ENCODE results near the gene DNAH3.
"Not testable (repeated sequence)": the region's sequence is repeated elsewhere in the genome, so short reads cannot be mapped to it uniquely, and the experiment has no call there.

The DNAH3 gene

DNA sequence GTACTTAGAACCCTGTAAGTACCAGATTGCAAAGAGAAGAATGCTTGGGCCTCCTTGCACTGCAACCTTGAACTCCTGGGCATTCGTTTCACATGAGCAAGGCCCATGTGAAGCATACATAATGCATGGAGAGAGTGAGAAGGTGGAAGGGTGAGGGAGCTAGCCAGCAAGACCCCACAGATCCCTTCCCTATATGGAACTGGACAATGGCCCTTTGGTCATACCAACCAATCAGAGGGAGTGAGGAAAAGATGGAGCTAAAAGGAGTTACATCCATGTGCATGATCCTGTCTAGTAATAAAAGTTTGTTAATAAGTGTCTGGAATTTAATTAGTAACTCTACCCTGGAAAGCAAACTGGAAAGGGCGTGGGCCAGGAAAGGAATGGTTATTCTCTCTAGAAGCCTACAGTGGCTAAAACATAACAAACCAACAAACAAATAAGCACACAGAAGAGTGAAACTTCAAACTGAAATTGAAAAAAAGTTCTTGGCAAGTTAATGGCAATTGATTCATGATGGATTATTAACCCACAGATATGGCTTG, 29.6 kb downstream of the DNAH3 start:
- no peak for DNase-seq

DNA sequence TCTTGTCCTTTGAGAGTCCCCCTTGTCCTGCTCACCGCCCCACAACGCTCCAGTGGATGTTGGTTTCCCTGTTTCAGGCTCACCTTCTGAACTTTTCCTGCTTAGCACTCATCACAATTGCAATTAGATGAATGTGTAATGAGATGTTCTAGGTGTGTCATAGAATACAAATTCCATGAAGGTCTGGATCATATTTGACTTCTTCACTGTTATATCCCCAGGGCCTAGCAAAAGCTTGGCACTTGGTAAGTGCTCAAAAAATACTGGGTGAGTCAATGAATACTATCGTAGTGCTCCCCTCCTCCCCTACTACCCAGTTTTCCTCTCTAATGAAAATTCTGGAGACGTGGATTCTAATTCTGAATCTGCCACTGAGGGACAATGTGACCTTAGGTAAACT, 33.1 kb downstream of the DNAH3 start:
- no peak for DNase-seq

DNA sequence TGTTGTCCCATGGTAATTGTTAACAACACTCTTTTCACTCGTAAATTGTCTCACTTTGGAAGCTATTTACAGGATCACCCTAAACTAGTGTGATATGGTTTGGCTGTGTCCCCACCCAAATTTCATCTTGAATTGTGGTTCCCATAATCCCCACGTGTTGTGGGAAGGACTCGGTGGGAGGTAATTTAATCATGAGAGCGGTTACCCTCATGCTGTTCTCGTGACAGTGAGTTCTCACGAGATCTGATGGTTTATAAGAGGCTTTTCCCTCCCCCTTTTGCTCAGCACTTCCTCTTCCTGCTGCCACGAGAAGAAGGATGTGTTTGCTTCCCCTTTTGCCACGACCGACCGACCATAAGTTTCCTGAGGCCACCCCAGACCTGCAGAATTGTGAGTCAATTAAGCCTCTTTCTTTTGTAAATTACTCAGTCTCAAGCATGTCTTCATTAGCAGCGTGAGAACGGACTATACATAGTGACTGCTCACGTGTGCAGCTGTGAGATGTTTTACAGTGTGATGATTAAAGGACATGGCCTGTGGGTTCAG, 34.4 kb downstream of the DNAH3 start:
- no peak for DNase-seq

DNA sequence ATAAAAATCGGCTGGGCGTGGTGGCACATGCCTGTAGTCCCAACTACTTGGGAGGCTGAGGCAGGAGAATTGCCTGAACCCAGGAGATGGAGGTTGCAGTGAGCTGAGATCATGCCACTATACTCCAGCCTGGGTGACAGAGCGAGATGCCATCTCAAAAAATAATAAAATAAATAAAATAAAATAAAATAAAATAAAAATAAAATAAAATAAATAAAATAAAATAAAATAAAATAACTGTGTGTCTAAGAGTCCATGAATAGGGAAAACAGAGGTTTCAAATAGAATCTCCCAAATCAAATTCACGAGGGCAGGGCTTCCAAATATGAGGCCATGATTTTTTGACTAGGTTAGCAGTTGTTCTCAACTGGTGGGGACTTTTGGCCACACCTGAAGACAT, 35.1 kb downstream of the DNAH3 start:
- DNase-seq = not testable (repeated sequence)

DNA sequence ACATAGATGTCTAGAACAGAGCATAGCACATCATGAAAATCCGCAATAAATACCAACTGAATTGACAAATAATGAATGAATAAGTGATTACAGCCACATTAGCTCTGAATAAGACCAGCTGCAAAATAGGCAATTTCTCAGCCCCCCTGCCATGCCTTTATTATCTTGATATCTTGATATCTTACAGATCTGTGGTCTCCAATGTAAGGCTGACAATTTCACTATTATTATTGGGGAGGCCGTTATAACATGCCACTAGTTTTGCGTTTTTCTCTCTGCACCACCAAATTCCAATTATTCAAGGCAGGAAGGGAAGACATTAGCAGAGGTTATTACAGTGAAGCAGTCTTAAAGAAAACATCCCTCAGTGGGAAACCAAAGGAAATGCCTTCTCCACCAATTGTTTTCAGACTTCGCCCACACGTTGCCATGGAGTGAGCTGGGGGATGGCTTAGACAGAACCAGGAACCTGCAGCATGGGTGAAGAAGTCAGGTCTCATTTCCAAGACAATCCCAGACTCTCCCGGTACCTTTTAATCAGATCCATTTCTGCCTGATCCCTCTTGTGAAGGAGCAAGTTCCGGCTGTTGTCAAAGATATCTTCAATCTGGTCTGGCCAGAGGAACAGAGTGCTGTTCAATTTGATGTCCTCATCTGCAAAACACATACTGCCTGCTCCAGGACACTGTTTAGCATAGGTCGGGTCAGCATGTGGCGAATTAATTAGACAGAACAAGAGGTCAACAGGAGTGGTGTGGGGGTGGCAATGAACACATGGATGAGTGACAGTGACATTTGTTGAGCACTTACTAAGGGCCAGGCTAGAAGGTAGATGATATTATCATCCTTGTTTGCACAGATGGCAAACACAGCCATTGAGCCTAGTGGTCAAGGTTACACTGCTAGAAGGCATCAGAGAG, 46.4 kb downstream of the DNAH3 start:
- no peak for DNase-seq

DNA sequence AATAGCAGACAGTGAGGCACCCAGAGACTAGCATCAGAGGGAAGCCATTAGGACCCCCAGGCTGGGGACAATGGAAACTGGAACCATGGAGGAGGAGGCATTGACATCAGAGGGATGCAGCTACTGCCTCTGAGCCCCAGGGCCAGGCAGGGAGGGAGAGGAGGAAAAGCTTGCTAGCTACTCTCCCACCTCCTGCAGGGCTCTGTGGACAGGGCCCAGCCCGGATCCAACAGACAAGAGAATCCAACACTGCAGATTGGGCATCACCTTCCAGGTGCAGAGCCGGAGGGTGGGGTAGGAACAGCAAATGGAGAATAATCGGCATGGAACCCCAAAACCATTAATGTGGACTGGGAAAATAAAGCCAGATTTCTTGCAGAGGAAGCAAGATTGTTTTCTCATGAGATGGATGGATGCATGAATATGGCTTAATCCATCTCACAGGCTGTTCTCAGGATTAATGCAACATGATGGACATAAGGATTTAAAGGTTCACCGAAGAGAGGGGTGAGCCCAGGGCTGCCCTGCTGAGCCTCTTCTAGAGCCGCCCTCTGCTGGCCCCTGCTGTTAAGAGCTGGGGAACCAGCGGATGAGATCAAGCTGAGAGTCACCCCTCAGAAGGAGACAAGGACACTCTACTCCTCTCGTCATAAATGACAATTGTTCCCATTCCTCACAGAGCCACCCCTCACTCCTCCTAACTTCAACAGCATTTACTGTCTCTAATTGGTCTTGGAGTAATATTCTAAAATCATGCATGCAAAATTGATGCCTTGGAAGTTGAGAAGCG, 48.8 kb downstream of the DNAH3 start:
- DNase-seq = no peak

DNA sequence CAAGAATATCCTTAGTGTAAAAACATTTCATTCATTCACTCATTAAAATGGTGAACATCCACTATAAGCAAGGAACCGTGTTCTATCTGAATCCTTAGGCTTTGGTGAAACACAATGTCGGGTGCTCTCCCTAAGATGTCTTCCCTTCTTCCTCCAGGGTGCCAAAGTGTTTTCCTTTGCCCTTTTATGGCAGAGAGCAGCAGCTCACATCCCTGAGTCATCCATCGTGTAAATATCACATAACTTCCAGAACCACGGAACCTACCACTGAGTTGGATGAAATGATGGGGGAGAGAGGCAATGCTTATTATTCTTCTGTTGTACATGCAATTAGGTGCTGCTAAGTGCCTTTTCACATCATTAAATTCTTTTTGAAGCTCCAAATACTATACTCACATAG, 50.2 kb downstream of the DNAH3 start:
- DNase-seq = no peak

DNA sequence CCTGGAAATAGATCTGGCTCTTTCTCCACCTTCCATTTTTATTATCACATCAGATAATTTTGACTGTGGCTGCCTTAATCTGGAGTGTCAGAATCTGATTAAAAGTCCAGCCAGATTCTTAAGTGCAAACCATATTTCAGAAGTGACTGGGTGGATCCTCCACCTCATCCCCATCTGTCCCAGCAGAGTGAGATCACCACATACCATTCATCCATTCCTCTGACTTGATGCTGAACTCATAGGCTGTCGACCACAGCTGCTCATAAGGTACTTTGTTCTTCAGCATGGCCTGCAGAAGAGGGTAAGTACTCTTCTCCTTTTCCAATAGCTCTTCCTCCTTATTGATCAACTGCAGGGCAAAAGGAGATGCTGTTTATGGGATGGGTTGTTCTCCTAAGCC, 53.5 kb downstream of the DNAH3 start:
- DNase-seq = no peak

DNA sequence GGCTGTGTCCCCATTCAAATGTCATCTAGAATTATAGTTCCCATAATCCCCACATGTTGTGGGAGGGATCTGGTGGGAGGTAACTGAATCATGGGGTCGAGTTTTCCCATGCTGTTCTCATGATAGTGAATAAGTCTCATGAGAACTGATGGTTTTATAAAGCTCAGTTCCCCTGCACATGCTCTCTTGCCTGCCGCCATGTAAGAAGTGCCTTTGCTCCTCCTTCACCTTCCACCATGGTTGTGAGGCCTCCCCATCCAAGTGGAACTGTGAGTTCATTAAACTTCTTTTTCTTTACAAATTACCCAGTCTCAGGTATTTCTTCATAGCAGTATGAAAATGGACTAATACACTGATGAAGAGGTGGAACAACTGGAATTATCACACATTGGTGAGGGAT, 55.9 kb downstream of the DNAH3 start:
- DNase-seq = not testable (repeated sequence)

DNA sequence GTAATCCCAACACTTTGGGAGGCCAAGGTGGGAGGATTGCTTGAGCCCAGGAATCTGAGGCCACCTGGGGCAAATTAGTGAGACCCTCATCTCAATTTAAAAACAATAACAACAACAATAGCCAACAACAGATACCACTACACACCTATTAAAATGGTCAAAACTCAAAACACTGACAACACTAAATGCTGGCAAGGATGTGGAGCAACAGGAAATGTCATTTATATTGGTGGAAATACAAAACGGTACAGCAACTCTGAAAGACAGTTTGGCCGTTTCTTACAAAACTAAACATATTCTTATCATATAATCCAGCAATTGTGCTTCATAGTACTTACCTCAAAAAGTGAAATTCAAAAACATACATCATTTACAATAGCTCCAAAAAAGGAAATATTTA, 57.7 kb downstream of the DNAH3 start:
- DNase-seq = no peak

DNA sequence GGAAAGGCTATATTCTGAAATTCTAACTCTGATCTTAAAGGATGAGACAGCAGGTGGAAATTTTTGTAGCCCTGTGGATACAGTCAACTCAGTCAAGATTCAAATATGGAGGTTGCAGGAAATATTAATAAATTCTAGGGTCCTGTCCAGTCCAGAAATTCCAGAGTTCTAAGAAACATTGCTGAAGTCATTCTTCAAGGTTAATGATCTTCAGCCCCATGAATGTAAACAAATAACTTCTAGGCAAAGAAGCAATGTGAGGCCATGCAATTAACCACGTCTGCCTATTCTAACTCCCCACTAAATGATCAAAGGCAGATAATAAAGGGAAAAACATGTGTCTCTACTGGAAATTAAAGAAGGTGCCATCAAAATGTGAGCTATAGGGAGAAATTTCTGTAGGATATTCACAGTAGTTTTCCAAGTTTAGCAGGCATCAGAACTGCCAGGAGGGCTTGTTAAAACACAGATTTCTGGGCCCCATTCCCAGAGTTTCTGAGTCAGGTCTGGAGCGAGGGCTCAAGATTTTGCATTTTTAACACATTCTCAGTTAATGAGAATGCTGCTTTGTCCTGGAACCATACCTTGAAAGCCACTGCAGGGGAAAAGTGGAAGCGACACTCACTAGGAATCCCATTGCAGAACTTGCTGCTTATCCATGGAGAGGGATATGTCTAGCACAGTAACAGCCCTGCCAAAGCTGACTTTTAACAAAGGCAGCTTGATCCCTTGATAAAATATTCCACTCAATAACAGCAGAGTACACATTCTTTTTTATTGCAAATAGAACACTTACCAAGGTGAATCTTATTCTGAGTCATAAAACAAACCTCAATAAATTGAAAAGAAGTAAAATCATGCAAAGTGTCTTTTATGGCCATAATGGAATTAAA, 61.8 kb downstream of the DNAH3 start:
- no peak for DNase-seq

DNA sequence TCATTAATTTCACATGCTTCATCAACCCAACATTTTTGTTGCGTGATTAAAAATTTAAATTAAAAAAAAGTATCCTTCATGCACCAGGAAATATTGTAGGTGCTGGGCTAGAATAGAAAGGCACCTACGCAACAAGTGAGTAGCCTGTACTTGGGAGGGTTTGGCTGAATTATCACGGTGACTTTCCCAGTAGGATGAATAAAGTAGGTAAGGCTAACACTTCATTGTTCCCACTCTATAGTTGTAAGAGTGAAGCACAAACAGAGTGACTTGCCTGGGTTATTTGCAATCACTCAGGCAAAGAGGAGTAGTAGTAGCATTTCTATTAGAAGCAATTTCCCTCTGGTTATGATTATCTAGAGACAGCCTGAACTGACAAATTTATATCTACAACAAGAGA, 62.5 kb downstream of the DNAH3 start:
- no peak for DNase-seq

DNA sequence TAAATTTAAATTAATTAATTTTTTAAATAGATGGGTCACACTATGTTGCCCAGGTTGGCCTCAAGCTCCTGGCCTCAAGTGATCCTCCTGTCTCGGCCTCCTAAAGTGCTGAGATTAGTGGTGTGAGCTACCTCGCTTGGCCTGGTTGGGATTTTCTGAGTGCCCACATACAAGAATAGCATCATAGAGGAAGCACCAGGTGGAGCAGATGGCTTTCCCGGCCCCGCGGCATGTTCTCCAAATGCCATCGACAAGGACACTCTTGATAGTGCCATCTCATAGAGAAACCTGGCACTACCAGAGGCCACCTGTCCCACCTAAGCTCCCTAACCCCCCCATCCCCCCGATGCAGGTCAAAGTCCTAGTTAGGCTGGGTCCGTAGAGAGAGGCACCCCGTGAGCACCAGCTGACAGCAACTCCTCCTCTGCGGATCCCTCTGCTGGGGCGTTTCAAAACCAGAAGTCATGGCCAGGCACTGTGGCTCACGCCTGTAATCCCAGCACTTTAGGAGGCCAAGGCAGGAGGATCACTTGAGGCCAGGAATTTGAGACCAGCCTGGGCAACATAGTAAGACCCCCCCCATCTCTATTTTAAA, 65.9 kb downstream of the DNAH3 start:
- DNase-seq = no peak

DNA sequence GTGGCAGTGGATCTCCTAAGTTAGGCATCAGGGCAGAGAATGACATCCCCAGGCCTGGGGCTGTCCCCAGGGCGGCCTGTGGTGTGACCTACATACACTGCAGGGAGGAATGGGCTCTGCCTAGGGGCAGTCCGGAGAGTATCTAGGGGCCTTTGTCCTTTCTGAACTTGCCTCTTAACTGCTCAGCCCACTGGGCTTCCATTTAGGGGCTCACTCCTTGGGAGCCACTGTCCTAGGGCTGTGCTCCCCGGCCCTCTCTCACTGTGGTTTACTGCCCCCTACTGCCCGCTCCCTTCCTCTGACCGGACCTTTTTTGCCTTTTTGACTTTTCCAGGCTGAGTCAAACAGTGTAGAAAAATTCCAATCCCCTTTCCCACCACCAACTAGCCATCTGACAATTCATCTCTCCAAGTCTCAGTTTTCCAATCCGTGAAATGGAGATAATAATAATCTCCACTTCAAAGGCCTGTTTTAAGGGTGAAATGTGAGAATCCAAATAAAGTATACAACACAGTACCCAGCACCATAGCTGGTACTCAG, 66.8 kb downstream of the DNAH3 start:
- DNase-seq = no peak

DNA sequence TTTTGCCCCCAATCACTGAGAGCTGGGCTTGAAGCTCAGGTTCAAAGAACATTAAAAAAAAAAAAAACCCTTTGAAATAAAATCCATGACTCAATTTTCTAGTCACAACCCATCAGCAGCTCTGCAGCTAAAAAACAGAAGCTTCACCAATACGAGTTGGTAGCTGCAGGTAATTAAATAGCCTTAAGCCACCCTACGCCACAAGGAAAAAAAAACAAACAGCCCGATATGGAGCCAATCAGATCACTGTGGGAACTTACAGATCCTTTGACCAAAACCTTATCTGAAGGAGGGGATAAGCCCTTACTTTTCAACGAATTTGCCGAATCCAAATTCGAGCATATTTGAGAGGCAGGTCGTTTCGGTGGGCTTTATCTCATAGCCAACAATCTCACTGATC, 69.3 kb downstream of the DNAH3 start:
- no peak for DNase-seq

DNA sequence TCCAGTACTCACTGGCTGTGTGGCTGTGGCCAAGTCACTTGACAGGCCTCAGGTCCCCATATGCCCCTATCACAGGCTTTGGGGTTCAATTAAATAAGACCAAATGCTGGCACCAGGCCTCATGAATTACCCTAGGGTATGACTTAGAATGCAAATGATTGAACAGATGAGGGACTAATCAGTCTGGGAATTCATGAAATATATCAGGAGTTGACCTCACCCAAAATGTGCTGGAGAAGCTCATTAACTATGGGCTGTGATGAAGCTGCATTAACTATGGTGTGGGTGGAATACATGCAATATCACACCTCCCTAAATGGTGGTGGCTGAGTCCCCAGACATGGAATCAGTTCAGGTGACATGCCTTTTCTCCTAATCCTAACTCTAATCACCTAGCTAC, 72.1 kb downstream of the DNAH3 start:
- no peak for DNase-seq

DNA sequence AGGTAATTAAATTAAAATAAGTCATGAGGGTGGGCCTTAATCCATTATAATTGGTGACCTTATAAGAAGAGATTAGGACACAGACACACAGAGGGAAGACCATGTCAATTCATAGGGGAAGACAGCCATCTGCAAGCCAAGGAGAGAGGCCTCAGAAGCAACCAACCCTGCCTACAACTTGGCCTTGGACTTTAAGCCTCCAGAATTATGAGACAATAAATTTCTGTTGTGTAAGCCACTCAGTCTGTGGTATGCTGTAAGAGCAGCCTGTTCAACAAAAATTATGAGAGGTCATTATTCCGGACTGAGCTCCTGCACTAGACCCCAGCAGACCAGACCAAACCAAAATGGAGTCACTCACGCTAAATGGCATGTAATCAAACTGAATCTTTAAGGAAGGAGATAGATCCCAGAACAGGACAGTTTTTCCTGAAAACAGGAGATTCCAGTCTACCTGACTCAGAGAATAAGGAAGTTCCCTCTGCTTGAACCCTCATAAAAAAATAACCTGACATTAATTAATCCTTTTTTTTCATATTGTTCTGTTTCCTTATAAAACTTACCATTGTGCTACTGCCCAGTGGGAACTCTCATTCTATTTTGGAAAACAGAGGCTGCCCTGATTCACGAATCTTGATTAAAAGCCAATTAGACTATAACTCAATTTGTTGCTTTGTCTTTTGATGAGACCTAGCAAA, 74.3 kb downstream of the DNAH3 start:
- DNase-seq = no peak

DNA sequence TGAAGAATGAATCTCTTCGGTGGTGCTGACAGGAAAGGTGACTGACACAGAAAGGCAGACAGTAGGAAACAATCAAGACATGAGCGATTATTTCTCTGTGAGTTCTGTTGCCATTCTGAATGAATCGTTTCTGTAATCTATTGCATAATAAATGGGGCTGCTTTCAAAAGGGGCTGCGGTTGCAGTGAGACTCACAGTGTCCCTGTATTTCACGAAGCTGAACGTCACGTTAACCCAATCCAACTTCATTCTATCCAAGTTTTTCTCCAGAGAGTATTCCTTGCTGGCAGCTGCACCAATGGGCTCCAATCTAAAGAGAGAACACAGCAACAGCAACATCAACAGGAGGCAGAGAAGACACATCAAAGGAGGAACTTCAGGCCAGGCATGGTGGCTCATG, 75.4 kb downstream of the DNAH3 start:
- no peak for DNase-seq

DNA sequence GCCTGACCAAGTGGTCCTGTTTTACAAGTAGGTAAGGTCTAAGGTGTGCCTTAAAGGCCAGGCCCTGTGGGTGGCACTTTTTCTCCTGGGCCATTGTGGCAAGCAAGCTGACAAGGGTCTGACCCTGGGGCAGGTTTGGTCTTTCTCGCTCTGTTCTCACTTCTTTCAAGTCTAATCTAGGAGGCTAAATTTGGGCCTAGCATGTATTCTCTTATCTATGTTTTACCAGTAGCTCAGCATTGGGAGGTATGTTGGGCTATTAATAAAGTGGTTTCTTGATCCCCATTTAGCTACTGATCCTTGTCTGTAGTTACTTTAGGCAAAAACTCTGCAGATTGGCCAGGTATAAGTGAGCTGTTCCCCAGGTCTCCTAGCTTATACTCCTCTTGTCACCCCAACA, 77.7 kb downstream of the DNAH3 start:
- no peak for DNase-seq

DNA sequence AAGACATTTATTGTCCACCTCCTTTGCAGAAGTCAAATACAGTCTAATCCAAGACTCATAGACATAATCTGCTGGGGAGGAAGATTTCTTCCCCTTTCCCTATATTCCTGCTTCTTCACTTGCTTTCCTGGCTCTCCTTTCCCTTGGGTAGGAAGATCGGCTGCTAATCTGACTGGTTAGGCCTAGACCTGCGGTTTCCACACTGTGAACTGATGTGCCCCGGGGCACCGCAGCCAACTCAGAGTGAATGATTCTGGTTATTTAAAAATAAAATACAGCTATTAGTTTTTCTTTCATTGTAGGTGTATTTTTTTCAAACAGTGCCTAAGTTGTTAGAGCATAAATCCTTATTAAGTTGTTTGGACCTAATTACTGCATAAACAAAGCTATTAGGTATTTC, 78.9 kb downstream of the DNAH3 start:
- no peak for DNase-seq

DNA sequence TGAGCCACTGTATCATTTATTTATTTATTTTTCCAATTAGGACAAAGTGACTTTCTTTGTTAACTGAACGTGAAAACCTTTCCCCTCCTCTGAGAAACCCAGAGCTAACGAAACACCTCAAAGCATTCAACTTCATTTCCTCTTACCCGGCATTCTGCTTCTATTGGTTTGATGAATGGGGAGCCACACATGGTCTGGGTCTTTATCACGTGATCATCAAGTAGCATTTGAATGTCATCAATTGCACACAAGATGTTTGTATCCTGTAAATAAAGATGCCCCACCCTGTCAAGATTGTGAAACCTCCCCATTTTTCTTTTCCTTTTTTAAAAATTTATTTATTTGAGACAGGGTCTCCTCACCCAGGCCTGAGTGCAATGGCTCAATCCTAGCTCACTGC, 80.1 kb downstream of the DNAH3 start:
- no peak for DNase-seq
